ENCODE measurements around the gene TMEM89. TPM values are rescaled to one million over a fixed set of nuclear protein-coding genes. Genes with fewer than 3 reads are reported as not detected.

TMEM89 gene
- total RNA-seq, 6 experiments from 2014 or later = 0.25 TPM; not detected in 5

- peaks cover 46% of the 10 kb centered on the region for H3K4me1 Mint-ChIP-seq (ENCODE audit: low read depth)
- no peak overlapping the region for H3K4me3 Mint-ChIP-seq
Observed at GRCh38 chr3:48591436-48591835, 30.1 kb downstream of the TMEM89 start.

GRCh38 chr3:48588230-48588629 lies 33.3 kb downstream of the TMEM89 start:
- H3K27me3 Mint-ChIP-seq (ENCODE audit: insufficient read depth) = no peaks in the 10 kb centered on the region; the same call in 1 of the 2 replicates
- DNase-seq = no peak
- H3K9me3 Mint-ChIP-seq = no peaks in the 10 kb centered on the region
- H3K4me3 Mint-ChIP-seq = no peak overlapping the region
- no peak for TF ChIP-seq CTCF (IDR thresholded peaks at IDR 0.05)
- peaks cover 20% of the 10 kb centered on the region for H3K4me1 Mint-ChIP-seq (ENCODE audit: low read depth)
- peaks cover 29% of the 10 kb centered on the region for H3K36me3 Mint-ChIP-seq (ENCODE audit: low read depth)
- no peak overlapping the region for H3K27ac Mint-ChIP-seq

More at GRCh38 chr3:48591436-48591835, 30.1 kb downstream of the TMEM89 start:
- DNase-seq = no peak
- Mint-ChIP-seq H3K27me3 (ENCODE audit: insufficient read depth) (no peaks in the 10 kb centered on the region; the same call in 1 of the 2 replicates), H3K9me3 (no peaks in the 10 kb centered on the region), H3K27ac (no peak overlapping the region), H3K36me3 (ENCODE audit: low read depth) (peaks cover 28% of the 10 kb centered on the region)
- no peak for TF ChIP-seq CTCF (IDR thresholded peaks at IDR 0.05)

- Mint-ChIP-seq H3K36me3 (ENCODE audit: low read depth) (peaks cover 25% of the 10 kb centered on the region), H3K27me3 (ENCODE audit: insufficient read depth) (no peaks in the 10 kb centered on the region; the same call in 1 of the 2 replicates), H3K27ac (no peak overlapping the region), H3K9me3 (no peaks in the 10 kb centered on the region), H3K4me1 (ENCODE audit: low read depth) (peaks cover 15% of the 10 kb centered on the region), H3K4me3 (no peak overlapping the region)
- no peak for TF ChIP-seq CTCF (IDR thresholded peaks at IDR 0.05)
- no peak for DNase-seq
Observed at GRCh38 chr3:48587686-48588085, 33.9 kb downstream of the TMEM89 start.

GRCh38 chr3:48585411-48585810 lies 36.2 kb downstream of the TMEM89 start:
- Mint-ChIP-seq H3K9me3 (no peaks in the 10 kb centered on the region), H3K36me3 (ENCODE audit: low read depth) (peaks cover 23% of the 10 kb centered on the region; the same call in 1 of the 2 replicates)

GRCh38 chr3:48584836-48585235 lies 36.7 kb downstream of the TMEM89 start:
- no peak for DNase-seq
- Mint-ChIP-seq H3K36me3 (ENCODE audit: low read depth) (peaks cover 22% of the 10 kb centered on the region; the same call in 1 of the 2 replicates), H3K4me1 (ENCODE audit: low read depth) (peaks cover 4% of the 10 kb centered on the region; the same call in 1 of the 2 replicates), H3K27ac (no peak overlapping the region), H3K4me3 (no peak overlapping the region), H3K27me3 (ENCODE audit: insufficient read depth) (no peaks in the 10 kb centered on the region; the same call in 1 of the 2 replicates), H3K9me3 (no peaks in the 10 kb centered on the region)
- TF ChIP-seq CTCF (IDR thresholded peaks at IDR 0.05) = no peak

More at GRCh38 chr3:48585411-48585810, 36.2 kb downstream of the TMEM89 start:
- no peak for TF ChIP-seq CTCF (IDR thresholded peaks at IDR 0.05)
- no peaks in the 10 kb centered on the region; the same call in 1 of the 2 replicates for H3K27me3 Mint-ChIP-seq (ENCODE audit: insufficient read depth)
- no peak overlapping the region for H3K27ac Mint-ChIP-seq
- peaks cover 6% of the 10 kb centered on the region; the same call in 1 of the 2 replicates for H3K4me1 Mint-ChIP-seq (ENCODE audit: low read depth)
- no peak overlapping the region for H3K4me3 Mint-ChIP-seq
- DNase-seq = no peak

Measured in HFFc6 (cell line).